DOHH2 (cell line): ENCODE measurements around the gene UBN1.

Experiments used
- H3F3A ChIP-seq: fragments of 200-600 bp; sonication (generic), shearing (Covaris generic); 2 replicates; pipeline ENCODE4 v1.6.0; 2016; ENCODE audit warnings: antibody characterized with exemption, mild to moderate bottlenecking; ENCODE audit not compliant: control insufficient read depth, insufficient read depth
- H3K27ac ChIP-seq: fragments of 200-600 bp; sonication (generic); 2 replicates; pipeline ENCODE4 v1.5.1; 2014; ENCODE audit warnings: low read depth, mild to moderate bottlenecking, low read length, moderate library complexity
- H3K27me3 ChIP-seq: fragments of 200-600 bp; sonication (generic); 2 replicates; pipeline ENCODE4 v1.6.1; 2014; ENCODE audit warnings: mild to moderate bottlenecking, low read length, mixed read lengths; ENCODE audit not compliant: control insufficient read depth
- H3K36me3 ChIP-seq: fragments of 200-600 bp; sonication (generic); 2 replicates; pipeline ENCODE4 v1.6.1; 2014; ENCODE audit warnings: mild to moderate bottlenecking, low read length, moderate library complexity, mixed read lengths; ENCODE audit not compliant: control insufficient read depth
- H3K4me1 ChIP-seq: fragments of 200-600 bp; sonication (generic); 2 replicates; pipeline ENCODE4 v1.6.1; 2014; ENCODE audit warnings: mild to moderate bottlenecking, low read length, mixed read lengths; ENCODE audit not compliant: control insufficient read depth
- H3K4me2 ChIP-seq: fragments of 200-600 bp; sonication (generic); 2 replicates; pipeline ENCODE4 v1.6.0; 2014; ENCODE audit warnings: mild to moderate bottlenecking, low read length, moderate library complexity
- H3K4me3 ChIP-seq: fragments of 200-600 bp; sonication (generic); 2 replicates; pipeline ENCODE4 v1.5.1; 2014; ENCODE audit warnings: mild to moderate bottlenecking, low read length, mixed read lengths
- H3K79me2 ChIP-seq: fragments of 200-600 bp; sonication (generic); 2 replicates; pipeline ENCODE4 v1.6.1; 2014; ENCODE audit warnings: mild to moderate bottlenecking, low read length, mixed read lengths; ENCODE audit not compliant: control insufficient read depth
- H3K9me2 ChIP-seq: fragments of 200-600 bp; sonication (generic); replicated peaks from 2 replicates; pipeline ENCODE4 v1.6.1; 2014; ENCODE audit warnings: mild to moderate bottlenecking, low read length, mixed read lengths; ENCODE audit not compliant: control insufficient read depth
- H3K9me3 ChIP-seq: fragments of 200-600 bp; sonication (generic); 2 replicates; pipeline ENCODE4 v1.6.1; 2014; ENCODE audit warnings: antibody characterized with exemption, low read length, mixed read lengths; ENCODE audit not compliant: control insufficient read depth, insufficient read depth
- H4K20me1 ChIP-seq: fragments of 200-600 bp; sonication (generic); 2 replicates; pipeline ENCODE4 v1.6.0; 2014; ENCODE audit warnings: low read depth, mild to moderate bottlenecking, antibody characterized with exemption, low read length, moderate library complexity; ENCODE audit not compliant: control insufficient read depth, insufficient read depth
- CTCF ChIP-seq: fragments of 200-600 bp; sonication (generic); IDR thresholded peaks from one replicate; pipeline ENCODE4 v1.5.1; 2014; ENCODE audit warnings: antibody characterized with exemption, mild to moderate bottlenecking, low read depth, low read length; ENCODE audit not compliant: poor library complexity, severe bottlenecking
- EZH2phosphoT487 ChIP-seq: fragments of 200-600 bp; sonication (generic); IDR thresholded peaks from 2 replicates; pipeline ENCODE4 v1.6.1; 2017; ENCODE audit warnings: borderline replicate concordance, mild to moderate bottlenecking, antibody characterized with exemption, low read length, moderate library complexity, mixed read lengths

UBN1 gene

GRCh38 chr16:4886151-4886550, 38.9 kb downstream of the UBN1 start:
- no peak overlapping the region for H3K4me2 ChIP-seq
- H3K9me3 ChIP-seq = no peaks in the 10 kb centered on the region
- H4K20me1 ChIP-seq = no peaks in the 10 kb centered on the region
- TF ChIP-seq CTCF = no peak
- no peak for TF ChIP-seq EZH2phosphoT487
- H3F3A ChIP-seq = no peaks in the 10 kb centered on the region; the same call in 1 of the 2 replicates
- no peaks in the 10 kb centered on the region for H3K9me2 ChIP-seq
- H3K27ac ChIP-seq = no peak overlapping the region
- H3K79me2 ChIP-seq = no peaks in the 10 kb centered on the region
- no peak overlapping the region for H3K4me3 ChIP-seq
- no peaks in the 10 kb centered on the region for H3K4me1 ChIP-seq
- no peaks in the 10 kb centered on the region for H3K27me3 ChIP-seq
- H3K36me3 ChIP-seq = peaks cover 33% of the 10 kb centered on the region

- Histone ChIP-seq H3K27ac (no peak overlapping the region), H3K9me3 (no peaks in the 10 kb centered on the region), H3K4me3 (no peak overlapping the region), H4K20me1 (no peaks in the 10 kb centered on the region), H3K9me2 (no peaks in the 10 kb centered on the region), H3F3A (no peaks in the 10 kb centered on the region; the same call in 1 of the 2 replicates), H3K79me2 (no peaks in the 10 kb centered on the region), H3K4me1 (no peaks in the 10 kb centered on the region), H3K27me3 (no peaks in the 10 kb centered on the region), H3K4me2 (no peak overlapping the region), H3K36me3 (peaks cover 13% of the 10 kb centered on the region)
- TF ChIP-seq EZH2phosphoT487 (no peak), CTCF (no peak)
These were observed 41.3 kb downstream of the UBN1 start for GRCh38 chr16:4888428-4889135.

- H3K4me1 ChIP-seq = no peaks in the 10 kb centered on the region
- no peaks in the 10 kb centered on the region for H4K20me1 ChIP-seq
- H3K79me2 ChIP-seq = no peaks in the 10 kb centered on the region
- no peaks in the 10 kb centered on the region for H3K9me2 ChIP-seq
- H3K4me2 ChIP-seq = no peak overlapping the region
- no peaks in the 10 kb centered on the region; the same call in 1 of the 2 replicates for H3F3A ChIP-seq
- H3K27ac ChIP-seq = no peak overlapping the region
- no peaks in the 10 kb centered on the region for H3K9me3 ChIP-seq
- TF ChIP-seq EZH2phosphoT487 (no peak), CTCF (no peak)
- H3K36me3 ChIP-seq = peaks cover under 1% of the 10 kb centered on the region; the same call in 1 of the 2 replicates
- no peak overlapping the region for H3K4me3 ChIP-seq
- H3K27me3 ChIP-seq = no peaks in the 10 kb centered on the region
These were observed 42.7 kb downstream of the UBN1 start for GRCh38 chr16:4890026-4890425.
